ENCODE results near the gene SLIT1. TPM values are rescaled to one million over a fixed set of nuclear protein-coding genes. Genes with fewer than 3 reads are reported as not detected.

The SLIT1 gene
- total RNA-seq, 1 donor from 2014 or later: 0.08 TPM

DNA sequence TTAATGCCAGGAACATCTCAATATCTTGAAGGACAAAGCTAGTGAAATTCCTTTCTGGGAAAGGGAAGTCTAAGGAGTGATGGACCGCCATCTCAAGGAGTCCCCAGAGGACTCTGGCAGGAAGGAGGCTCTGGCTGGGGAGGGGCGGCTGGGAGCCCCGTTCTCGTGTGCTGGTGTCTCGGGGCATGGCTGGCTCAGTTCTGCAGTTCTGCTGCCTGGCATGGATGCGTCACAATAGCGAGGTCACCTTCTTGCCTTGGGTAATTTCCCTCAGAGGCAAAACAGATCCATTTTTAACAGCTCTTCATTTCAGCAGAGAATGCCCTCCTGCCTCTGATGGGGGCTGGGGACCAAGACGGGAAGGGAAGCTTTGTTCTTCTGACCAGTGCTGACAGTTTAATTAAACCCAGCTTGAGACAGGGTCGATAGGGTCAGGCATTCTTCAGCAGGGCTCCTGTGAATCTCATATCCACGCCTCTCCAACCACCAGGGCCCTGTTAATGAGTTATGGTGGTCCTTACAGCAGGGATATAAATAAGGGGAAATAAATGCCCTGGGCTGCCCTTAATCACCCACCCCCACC is 35.7 kb downstream of the SLIT1 start:
- DNase-seq (ENCODE audit: missing footprints) (no peak), ATAC-seq (no peak)

GRCh38 chr10:97149079-97149531 is 36.7 kb downstream of the SLIT1 start:
- ATAC-seq (no peak), DNase-seq (ENCODE audit: missing footprints) (no peak)
- intact Hi-C loops (cut with DNase I): no loop called here

More for the DNA sequence above, 35.7 kb downstream of the SLIT1 start:
- intact Hi-C loops (cut with DNase I): no loop called here

- DNase-seq (ENCODE audit: missing footprints) (no peak), ATAC-seq (no peak)
- intact Hi-C loops (cut with DNase I): no loop called here
These were observed 41.5 kb downstream of the SLIT1 start for GRCh38 chr10:97144297-97144696.

DNA sequence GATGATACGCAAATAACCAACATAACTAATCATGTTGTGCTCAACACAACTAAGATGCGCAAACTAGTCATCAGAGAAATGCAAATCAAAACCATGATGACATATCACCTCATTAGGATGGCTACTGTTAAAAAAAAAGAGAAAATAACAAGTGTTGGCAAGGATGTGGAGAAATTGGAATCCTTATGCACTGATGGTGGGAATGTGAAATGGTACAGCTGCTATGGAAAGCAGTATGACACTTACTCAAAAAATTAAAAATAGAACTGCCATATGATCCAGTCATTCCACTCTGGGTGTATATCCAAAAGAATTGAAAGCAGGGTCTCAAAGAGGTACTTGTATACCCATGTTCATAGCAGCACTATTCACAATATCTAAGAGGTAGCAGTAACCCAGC is 42.9 kb downstream of the SLIT1 start:
- ATAC-seq (no peak), DNase-seq (ENCODE audit: missing footprints) (no peak)
- intact Hi-C loops (cut with DNase I): no loop called here

- intact Hi-C loops (cut with DNase I): no loop called here
- DNase-seq (ENCODE audit: missing footprints): no peak
- ATAC-seq: no peak
These were observed 44.6 kb downstream of the SLIT1 start for GRCh38 chr10:97140902-97141745.

GRCh38 chr10:97140049-97140846 is 45.5 kb downstream of the SLIT1 start:
- ATAC-seq (no peak), DNase-seq (ENCODE audit: missing footprints) (no peak)
- intact Hi-C loops (cut with DNase I): no loop called here

- no peak for ATAC-seq
- no peak for DNase-seq (ENCODE audit: missing footprints)
- intact Hi-C loops (cut with DNase I): no loop called here
These were observed 46.1 kb downstream of the SLIT1 start for GRCh38 chr10:97139651-97140048.

DNA sequence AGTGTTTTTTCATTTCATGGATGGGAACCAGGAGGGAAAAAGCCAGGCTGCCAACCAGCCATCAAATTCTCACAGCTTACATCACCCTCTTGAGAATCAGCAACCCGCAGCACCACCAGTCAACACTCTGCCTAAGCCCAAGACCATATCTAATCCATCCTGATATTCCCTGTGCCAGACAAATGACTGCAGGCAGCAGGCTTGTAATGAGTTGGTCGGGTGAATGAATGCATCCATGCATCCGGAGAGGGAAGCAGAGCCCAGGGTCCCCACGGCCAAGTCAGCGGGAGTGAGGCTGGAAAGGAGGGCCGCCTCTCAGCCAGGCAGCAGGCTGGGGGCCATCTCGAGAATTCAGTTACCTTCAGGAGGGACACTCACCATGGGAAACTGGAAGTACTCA is 46.9 kb downstream of the SLIT1 start:
- no peak for DNase-seq (ENCODE audit: missing footprints)
- intact Hi-C loops (cut with DNase I): no loop called here
- ATAC-seq: peak; percentile 79

- intact Hi-C loops (cut with DNase I): no loop called here
- ATAC-seq: no peak
- DNase-seq (ENCODE audit: missing footprints): no peak
These were observed 47.6 kb downstream of the SLIT1 start for GRCh38 chr10:97138174-97138573.

DNA sequence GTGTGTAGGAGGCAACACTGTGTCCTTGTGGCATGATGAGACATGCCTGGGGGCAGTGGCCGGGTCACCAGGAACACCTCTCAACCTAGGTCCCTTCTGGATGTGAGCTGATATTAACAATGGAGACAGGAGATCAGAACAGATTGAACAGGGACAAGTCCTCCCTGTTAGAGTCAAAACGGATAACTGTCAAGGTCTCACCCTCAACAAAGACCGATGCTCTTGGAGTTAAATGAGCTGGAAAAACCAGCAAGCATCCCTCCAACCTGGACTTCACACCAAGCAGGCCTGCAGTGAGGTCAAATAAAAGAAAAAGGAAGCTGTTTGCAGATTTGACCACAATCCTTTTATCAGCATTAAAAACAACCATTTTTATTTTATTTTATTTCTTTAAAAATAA is 49.0 kb downstream of the SLIT1 start:
- DNase-seq (ENCODE audit: missing footprints): no peak
- ATAC-seq: no peak
- intact Hi-C loops (cut with DNase I): no loop called here

- intact Hi-C loops (cut with DNase I): no loop called here
- DNase-seq (ENCODE audit: missing footprints) (no peak), ATAC-seq (no peak)
These were observed 50.3 kb downstream of the SLIT1 start for GRCh38 chr10:97135464-97135863.

- ATAC-seq (no peak), DNase-seq (ENCODE audit: missing footprints) (no peak)
- intact Hi-C loops (cut with DNase I): no loop called here
These were observed 50.8 kb downstream of the SLIT1 start for GRCh38 chr10:97134983-97135382.

- no peak for DNase-seq (ENCODE audit: missing footprints)
These were observed 51.6 kb downstream of the SLIT1 start for GRCh38 chr10:97134110-97134509.

DNA sequence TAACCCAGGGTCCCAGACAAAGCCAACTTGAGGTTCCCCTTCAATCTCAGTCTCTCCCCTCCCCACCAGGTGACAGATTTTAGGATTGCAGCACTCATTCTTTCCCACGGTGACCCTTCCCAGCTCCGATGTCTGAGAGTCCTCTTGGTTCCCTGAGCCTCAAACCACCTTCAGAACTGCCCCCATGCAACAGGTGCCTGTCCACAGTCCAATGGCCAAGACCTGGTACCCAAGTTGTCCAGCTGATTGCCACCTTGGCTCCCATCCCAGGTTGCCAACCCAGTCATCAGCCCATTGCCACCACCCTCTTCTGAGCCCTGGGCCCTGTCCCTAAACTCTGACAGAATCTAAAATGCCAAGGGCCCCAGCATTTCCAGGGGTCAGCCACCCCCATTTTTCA is 53.5 kb downstream of the SLIT1 start:
- ATAC-seq (no peak), DNase-seq (ENCODE audit: missing footprints) (no peak)
- intact Hi-C loops (cut with DNase I): no loop called here

More at GRCh38 chr10:97134110-97134509, 51.6 kb downstream of the SLIT1 start:
- intact Hi-C loops (cut with DNase I): no loop called here
- no peak for ATAC-seq

DNA sequence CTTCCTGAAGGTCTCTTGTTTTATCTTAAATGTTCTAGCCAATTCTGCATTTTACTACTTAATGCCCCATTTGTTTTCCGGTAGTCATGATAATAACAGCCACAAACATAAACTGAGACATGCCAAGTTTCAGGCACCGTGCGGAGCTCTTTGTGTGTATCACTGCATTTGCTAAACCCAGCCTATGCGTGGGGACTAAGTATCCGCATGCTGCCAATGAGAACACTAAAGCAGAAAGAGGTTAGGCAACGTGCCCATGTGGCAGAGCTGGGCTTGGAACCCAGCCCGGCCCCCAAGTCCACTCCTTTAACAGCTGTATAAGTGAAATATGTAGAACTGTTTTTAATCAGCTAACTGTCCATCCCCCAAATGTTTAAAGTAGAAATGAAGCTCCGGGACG is 54.1 kb downstream of the SLIT1 start:
- no peak for ATAC-seq
- intact Hi-C loops (cut with DNase I): no loop called here
- DNase-seq (ENCODE audit: missing footprints): no peak

DNA sequence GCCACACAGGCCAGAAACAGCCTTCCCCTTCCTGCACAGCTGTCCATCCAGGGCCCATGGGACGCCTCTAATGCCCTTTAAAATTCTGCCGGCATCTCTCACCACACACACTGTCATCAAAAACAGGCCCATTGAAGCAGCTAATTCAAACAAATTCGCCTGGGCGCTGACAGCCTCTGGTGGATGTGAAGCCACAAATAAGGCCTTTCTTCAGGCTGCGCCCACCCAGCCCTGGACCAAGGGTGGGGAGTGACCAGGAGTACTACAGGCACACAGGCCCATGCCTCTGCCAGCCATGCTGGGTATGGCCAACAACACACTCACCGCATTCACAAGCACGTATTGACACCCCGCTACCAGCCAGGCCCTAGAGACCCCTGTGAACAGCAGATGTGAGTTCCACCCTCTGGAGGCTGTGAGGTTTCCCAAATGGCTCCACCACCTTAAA is 54.6 kb downstream of the SLIT1 start:
- ATAC-seq (no peak), DNase-seq (ENCODE audit: missing footprints) (no peak)
- intact Hi-C loops (cut with DNase I): no loop called here

- no peak for DNase-seq (ENCODE audit: missing footprints)
- intact Hi-C loops (cut with DNase I): no loop called here
These were observed 56.1 kb downstream of the SLIT1 start for GRCh38 chr10:97129666-97130065.

DNA sequence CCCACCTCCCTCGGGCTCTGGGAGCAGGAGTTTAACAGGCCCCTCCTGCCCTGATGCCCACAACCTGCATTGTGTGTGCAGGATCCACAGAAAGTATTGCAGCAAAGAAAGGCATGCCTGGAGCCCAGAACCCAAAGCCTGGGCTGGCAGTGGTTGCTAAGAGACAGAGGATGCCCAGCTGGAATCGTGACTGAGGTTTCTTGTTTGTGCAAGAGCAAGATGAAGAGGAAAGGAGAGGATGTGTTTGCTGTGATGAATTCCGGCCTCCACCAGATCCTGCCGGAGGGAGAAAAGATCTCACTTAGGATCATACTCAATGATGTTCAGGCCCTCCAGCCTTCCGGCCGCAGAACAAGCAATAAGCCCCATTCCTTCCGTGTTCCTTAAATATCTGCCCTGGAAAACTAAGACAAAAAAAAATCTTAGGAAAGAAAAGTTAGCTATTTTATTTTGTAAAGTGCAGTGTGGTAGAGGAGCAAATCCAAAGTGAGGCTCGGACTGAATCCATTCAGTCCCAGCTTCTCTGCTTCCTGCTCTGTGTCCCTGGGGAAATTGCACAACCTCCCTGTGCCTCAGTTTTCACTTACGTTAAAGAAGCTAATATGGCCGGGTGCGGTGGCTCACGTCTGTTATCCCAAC is 57.1 kb downstream of the SLIT1 start:
- ATAC-seq (no peak), DNase-seq (ENCODE audit: missing footprints) (no peak)
- intact Hi-C loops (cut with DNase I): no loop called here

More at GRCh38 chr10:97129666-97130065, 56.1 kb downstream of the SLIT1 start:
- ATAC-seq: no peak

DNA sequence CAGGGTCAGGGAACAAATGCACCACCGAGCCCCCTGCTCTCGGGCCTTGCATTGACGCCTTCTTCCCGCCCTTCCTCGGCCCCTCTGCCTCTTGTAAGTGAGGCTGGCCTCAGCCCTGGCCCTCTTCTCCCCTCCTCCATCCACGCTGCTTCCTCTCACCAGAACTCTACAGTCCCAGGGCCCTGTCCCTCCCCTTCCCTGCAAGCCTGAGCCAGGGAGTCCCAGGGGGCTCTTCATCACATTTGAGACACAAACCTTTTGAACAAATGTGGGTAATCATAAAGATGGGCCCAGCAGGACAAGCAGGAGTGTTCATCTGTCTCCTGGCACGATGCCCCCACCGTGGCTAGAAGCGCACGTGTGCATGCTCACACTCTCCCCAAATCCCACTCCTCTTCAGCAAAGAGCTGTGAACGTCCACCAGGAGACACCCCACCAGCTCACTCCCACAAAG is 57.7 kb downstream of the SLIT1 start:
- intact Hi-C loops (cut with DNase I): no loop called here
- no peak for ATAC-seq
- DNase-seq (ENCODE audit: missing footprints): no peak
